Measurements from ENCODE around the gene PASK. TPM values are rescaled to one million over a fixed set of nuclear protein-coding genes. Genes with fewer than 3 reads are reported as not detected.

PASK gene
- polyA plus RNA-seq, 1 donor, result 16.7 TPM

GRCh38 chr2:241189856-241190201 lies 40.6 kb upstream of the PASK start:
- no peak for DNase-seq
- Histone ChIP-seq H3K9me3 (ENCODE audit: control insufficient read depth, low read depth, low read length) (no peaks in the 10 kb centered on the region), H3K4me1 (ENCODE audit: control insufficient read depth, insufficient read depth, low read length) (no peaks in the 10 kb centered on the region), H3K36me3 (ENCODE audit: control insufficient read depth, insufficient read depth, low read length) (no peaks in the 10 kb centered on the region), H3K27me3 (ENCODE audit: control insufficient read depth, insufficient read depth, low read length) (peaks cover 4% of the 10 kb centered on the region), H3K4me3 (ENCODE audit: low read length) (no peak overlapping the region), H3K27ac (ENCODE audit: low read length) (no peak overlapping the region)
- no CpG with 5 or more reads among the region's 15 CpGs for WGBS (ENCODE audit: insufficient coverage, low lambda C conversion rate)

- no peak overlapping the region for H3K27ac ChIP-seq (ENCODE audit: low read length)
These were observed 40.0 kb upstream of the PASK start for GRCh38 chr2:241189093-241189855.

GRCh38 chr2:241188361-241189092 lies 39.3 kb upstream of the PASK start, which contains the start of gene ANO7:
Gene ANO7 (plus strand): TSS chr2:241188677. CDS start chr2:241190064, 1,387 bp downstream.
- Histone ChIP-seq H3K4me1 (ENCODE audit: control insufficient read depth, insufficient read depth, low read length) (no peaks in the 10 kb centered on the region), H3K9me3 (ENCODE audit: control insufficient read depth, low read depth, low read length) (no peaks in the 10 kb centered on the region), H3K27me3 (ENCODE audit: control insufficient read depth, insufficient read depth, low read length) (peaks cover 4% of the 10 kb centered on the region), H3K27ac (ENCODE audit: low read length) (no peak within 1 kb of the TSS), H3K36me3 (ENCODE audit: control insufficient read depth, insufficient read depth, low read length) (peaks cover 1% of the 10 kb centered on the region), H3K4me3 (ENCODE audit: low read length) (peak within 1 kb of the TSS; percentile 23)
- peak; percentile 31 to 55 for DNase-seq
- no CpG with 5 or more reads among the region's 21 CpGs for WGBS (ENCODE audit: insufficient coverage, low lambda C conversion rate)

More at GRCh38 chr2:241189093-241189855, 40.0 kb upstream of the PASK start:
- WGBS (ENCODE audit: insufficient coverage, low lambda C conversion rate), result no CpG with 5 or more reads among the region's 32 CpGs
- Histone ChIP-seq H3K9me3 (ENCODE audit: control insufficient read depth, low read depth, low read length) (no peaks in the 10 kb centered on the region), H3K4me1 (ENCODE audit: control insufficient read depth, insufficient read depth, low read length) (no peaks in the 10 kb centered on the region), H3K36me3 (ENCODE audit: control insufficient read depth, insufficient read depth, low read length) (no peaks in the 10 kb centered on the region), H3K27me3 (ENCODE audit: control insufficient read depth, insufficient read depth, low read length) (peaks cover 4% of the 10 kb centered on the region), H3K4me3 (ENCODE audit: low read length) (peak overlapping the region; percentile 23)
- DNase-seq, result no peak

- no peak overlapping the region for H3K27ac ChIP-seq (ENCODE audit: low read length)
- no peaks in the 10 kb centered on the region for H3K4me1 ChIP-seq (ENCODE audit: control insufficient read depth, insufficient read depth, low read length)
- no peak for DNase-seq
- no peaks in the 10 kb centered on the region for H3K9me3 ChIP-seq (ENCODE audit: control insufficient read depth, low read depth, low read length)
- no peak overlapping the region for H3K4me3 ChIP-seq (ENCODE audit: low read length)
- WGBS (ENCODE audit: insufficient coverage, low lambda C conversion rate), result no CpG with 5 or more reads among the region's 4 CpGs
- peaks cover 8% of the 10 kb centered on the region for H3K36me3 ChIP-seq (ENCODE audit: control insufficient read depth, insufficient read depth, low read length)
- H3K27me3 ChIP-seq (ENCODE audit: control insufficient read depth, insufficient read depth, low read length), result peaks cover 4% of the 10 kb centered on the region
These were observed 38.6 kb upstream of the PASK start for GRCh38 chr2:241187918-241188234.

GRCh38 chr2:241187101-241187917 lies 38.0 kb upstream of the PASK start:
- no peak for DNase-seq
- no peak overlapping the region for H3K4me3 ChIP-seq (ENCODE audit: low read length)
- WGBS (ENCODE audit: insufficient coverage, low lambda C conversion rate), result no CpG with 5 or more reads among the region's 14 CpGs

GRCh38 chr2:241185961-241186360 lies 36.7 kb upstream of the PASK start:
- DNase-seq, result no peak
- Histone ChIP-seq H3K27ac (ENCODE audit: low read length) (no peak overlapping the region), H3K4me1 (ENCODE audit: control insufficient read depth, insufficient read depth, low read length) (no peaks in the 10 kb centered on the region), H3K36me3 (ENCODE audit: control insufficient read depth, insufficient read depth, low read length) (peaks cover 13% of the 10 kb centered on the region), H3K4me3 (ENCODE audit: low read length) (no peak overlapping the region), H3K9me3 (ENCODE audit: control insufficient read depth, low read depth, low read length) (no peaks in the 10 kb centered on the region), H3K27me3 (ENCODE audit: control insufficient read depth, insufficient read depth, low read length) (peaks cover 4% of the 10 kb centered on the region)
- no CpG with 5 or more reads among the region's 11 CpGs for WGBS (ENCODE audit: insufficient coverage, low lambda C conversion rate)

More at GRCh38 chr2:241187101-241187917, 38.0 kb upstream of the PASK start:
- Histone ChIP-seq H3K4me1 (ENCODE audit: control insufficient read depth, insufficient read depth, low read length) (no peaks in the 10 kb centered on the region), H3K9me3 (ENCODE audit: control insufficient read depth, low read depth, low read length) (no peaks in the 10 kb centered on the region), H3K36me3 (ENCODE audit: control insufficient read depth, insufficient read depth, low read length) (peaks cover 12% of the 10 kb centered on the region), H3K27ac (ENCODE audit: low read length) (no peak overlapping the region), H3K27me3 (ENCODE audit: control insufficient read depth, insufficient read depth, low read length) (peaks cover 4% of the 10 kb centered on the region)

- H3K4me3 ChIP-seq (ENCODE audit: low read length), result no peak overlapping the region
- H3K9me3 ChIP-seq (ENCODE audit: control insufficient read depth, low read depth, low read length), result no peaks in the 10 kb centered on the region
- DNase-seq, result no peak
- no peak overlapping the region for H3K27ac ChIP-seq (ENCODE audit: low read length)
- no peaks in the 10 kb centered on the region for H3K4me1 ChIP-seq (ENCODE audit: control insufficient read depth, insufficient read depth, low read length)
- no CpG with 5 or more reads among the region's 9 CpGs for WGBS (ENCODE audit: insufficient coverage, low lambda C conversion rate)
- peaks cover 4% of the 10 kb centered on the region for H3K27me3 ChIP-seq (ENCODE audit: control insufficient read depth, insufficient read depth, low read length)
- peaks cover 15% of the 10 kb centered on the region for H3K36me3 ChIP-seq (ENCODE audit: control insufficient read depth, insufficient read depth, low read length)
These were observed 35.6 kb upstream of the PASK start for GRCh38 chr2:241184901-241185300.

- H3K27me3 ChIP-seq (ENCODE audit: control insufficient read depth, insufficient read depth, low read length), result no peaks in the 10 kb centered on the region
- no peak for DNase-seq
- H3K36me3 ChIP-seq (ENCODE audit: control insufficient read depth, insufficient read depth, low read length), result peaks cover 21% of the 10 kb centered on the region
- H3K9me3 ChIP-seq (ENCODE audit: control insufficient read depth, low read depth, low read length), result no peaks in the 10 kb centered on the region
- H3K4me1 ChIP-seq (ENCODE audit: control insufficient read depth, insufficient read depth, low read length), result no peaks in the 10 kb centered on the region
- H3K27ac ChIP-seq (ENCODE audit: low read length), result no peak overlapping the region
- no CpG with 5 or more reads among the region's 9 CpGs for WGBS (ENCODE audit: insufficient coverage, low lambda C conversion rate)
- H3K4me3 ChIP-seq (ENCODE audit: low read length), result no peak overlapping the region
These were observed 33.9 kb upstream of the PASK start for GRCh38 chr2:241183221-241183620.

DNA sequence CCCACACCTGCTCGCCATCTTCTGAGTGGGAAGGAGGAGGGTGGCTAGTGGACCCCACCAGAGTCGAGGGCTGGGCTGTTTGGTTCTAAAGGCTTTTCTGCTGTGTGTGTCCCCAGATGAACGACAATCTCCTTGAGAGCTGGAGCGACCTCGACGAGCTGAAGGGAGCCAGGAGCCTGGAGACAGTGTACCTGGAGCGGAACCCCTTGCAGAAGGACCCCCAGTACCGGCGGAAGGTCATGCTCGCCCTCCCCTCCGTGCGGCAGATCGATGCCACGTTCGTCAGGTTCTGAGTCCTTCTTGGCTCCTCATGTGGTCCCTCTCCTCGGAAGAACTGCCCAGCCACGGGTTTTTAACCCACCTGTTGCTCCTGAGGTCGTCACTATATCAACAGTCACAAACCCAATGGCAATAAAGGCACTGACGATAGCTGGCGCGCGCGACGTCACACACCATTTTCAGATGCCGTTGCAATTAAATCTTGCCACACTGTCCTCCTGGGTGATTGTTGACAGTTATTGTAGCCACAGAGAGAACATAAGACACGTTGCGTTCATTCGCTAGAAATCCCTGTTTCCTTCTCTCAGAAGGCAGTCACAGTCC lies 33.4 kb upstream of the PASK start:
- no peaks in the 10 kb centered on the region for H3K27me3 ChIP-seq (ENCODE audit: control insufficient read depth, insufficient read depth, low read length)
- H3K4me3 ChIP-seq (ENCODE audit: low read length), result no peak overlapping the region
- peaks cover 25% of the 10 kb centered on the region for H3K36me3 ChIP-seq (ENCODE audit: control insufficient read depth, insufficient read depth, low read length)
- no CpG with 5 or more reads among the region's 28 CpGs for WGBS (ENCODE audit: insufficient coverage, low lambda C conversion rate)
- H3K9me3 ChIP-seq (ENCODE audit: control insufficient read depth, low read depth, low read length), result no peaks in the 10 kb centered on the region
- no peaks in the 10 kb centered on the region for H3K4me1 ChIP-seq (ENCODE audit: control insufficient read depth, insufficient read depth, low read length)
- H3K27ac ChIP-seq (ENCODE audit: low read length), result no peak overlapping the region
- DNase-seq, result no peak

GRCh38 chr2:241182126-241182525 lies 32.9 kb upstream of the PASK start:
- no peaks in the 10 kb centered on the region for H3K4me1 ChIP-seq (ENCODE audit: control insufficient read depth, insufficient read depth, low read length)
- no peak for DNase-seq
- no peak overlapping the region for H3K27ac ChIP-seq (ENCODE audit: low read length)
- H3K9me3 ChIP-seq (ENCODE audit: control insufficient read depth, low read depth, low read length), result no peaks in the 10 kb centered on the region
- no peak overlapping the region for H3K4me3 ChIP-seq (ENCODE audit: low read length)
- H3K36me3 ChIP-seq (ENCODE audit: control insufficient read depth, insufficient read depth, low read length), result peaks cover 27% of the 10 kb centered on the region
- WGBS (ENCODE audit: insufficient coverage, low lambda C conversion rate), result no CpG with 5 or more reads among the region's 3 CpGs
- no peaks in the 10 kb centered on the region for H3K27me3 ChIP-seq (ENCODE audit: control insufficient read depth, insufficient read depth, low read length)
